Activated B cell treated with CpG ODN at 0.5 μM for 24 hours (primary cell): ENCODE data around the gene MAP3K10. TPM values are rescaled to one million over a fixed set of nuclear protein-coding genes. Genes with fewer than 3 reads are reported as not detected.

ENCODE experiments used
- ATAC-seq: fragments of 200-7000 bp; cut with Tn5 transposase; one replicate; pipeline ENCODE4 v1.10.0; 2021; ENCODE audit warnings: low read depth, mild to moderate bottlenecking, moderate library complexity
- CTCF ChIA-PET: fragments of 350-600 bp; sonication (Branson Sonifier 250); formaldehyde crosslinking; loops from one replicate; lab custom pipeline; 2021; ENCODE audit warnings: antibody characterized with exemption; lab: Charles Lee
- POLR2A ChIA-PET: fragments of 350-600 bp; sonication (Branson Sonifier 250); formaldehyde crosslinking; loops from one replicate; lab custom pipeline; 2021; ENCODE audit warnings: antibody characterized with exemption; lab: Charles Lee
- DNase-seq: peaks from one replicate; pipeline ENCODE4 v3.0.0; 2022
- H3K27ac Mint-ChIP-seq: one replicate; pipeline ENCODE4 v1.8.0; 2020; ENCODE audit warnings: mixed read lengths
- H3K27me3 Mint-ChIP-seq: one replicate; pipeline ENCODE4 v1.8.0; 2021; ENCODE audit warnings: mixed read lengths
- H3K36me3 Mint-ChIP-seq: one replicate; pipeline ENCODE4 v1.8.0; 2021; ENCODE audit warnings: low read depth, mixed read lengths
- H3K4me1 Mint-ChIP-seq: one replicate; pipeline ENCODE4 v1.8.0; 2021; ENCODE audit warnings: mixed read lengths
- H3K4me3 Mint-ChIP-seq: one replicate; pipeline ENCODE4 v1.8.0; 2020; ENCODE audit warnings: mild to moderate bottlenecking, mixed read lengths
- H3K9me3 Mint-ChIP-seq: one replicate; pipeline ENCODE4 v1.8.0; 2020; ENCODE audit warnings: mixed read lengths
- intact Hi-C: fragments of 100-400 bp; cut with micrococcal nuclease; formaldehyde crosslinking; loops from one replicate; pipeline ENCODE4 v1.15.1; 2024
- total RNA-seq: library from RNA; stranded (reverse); gene quantifications from 2 replicates; pipeline ENCODE4 v1.2.3, GENCODE V29; 2022
- TF ChIP-seq, protein P1 (sequence below): fragments of 200-600 bp; IDR thresholded peaks from one replicate; pipeline ENCODE4 v1.8.0; 2022; ENCODE audit warnings: antibody characterized with exemption, mild to moderate bottlenecking

The MAP3K10 gene
- total RNA-seq, 1 donor from 2014 or later: 20.5 TPM

DNA sequence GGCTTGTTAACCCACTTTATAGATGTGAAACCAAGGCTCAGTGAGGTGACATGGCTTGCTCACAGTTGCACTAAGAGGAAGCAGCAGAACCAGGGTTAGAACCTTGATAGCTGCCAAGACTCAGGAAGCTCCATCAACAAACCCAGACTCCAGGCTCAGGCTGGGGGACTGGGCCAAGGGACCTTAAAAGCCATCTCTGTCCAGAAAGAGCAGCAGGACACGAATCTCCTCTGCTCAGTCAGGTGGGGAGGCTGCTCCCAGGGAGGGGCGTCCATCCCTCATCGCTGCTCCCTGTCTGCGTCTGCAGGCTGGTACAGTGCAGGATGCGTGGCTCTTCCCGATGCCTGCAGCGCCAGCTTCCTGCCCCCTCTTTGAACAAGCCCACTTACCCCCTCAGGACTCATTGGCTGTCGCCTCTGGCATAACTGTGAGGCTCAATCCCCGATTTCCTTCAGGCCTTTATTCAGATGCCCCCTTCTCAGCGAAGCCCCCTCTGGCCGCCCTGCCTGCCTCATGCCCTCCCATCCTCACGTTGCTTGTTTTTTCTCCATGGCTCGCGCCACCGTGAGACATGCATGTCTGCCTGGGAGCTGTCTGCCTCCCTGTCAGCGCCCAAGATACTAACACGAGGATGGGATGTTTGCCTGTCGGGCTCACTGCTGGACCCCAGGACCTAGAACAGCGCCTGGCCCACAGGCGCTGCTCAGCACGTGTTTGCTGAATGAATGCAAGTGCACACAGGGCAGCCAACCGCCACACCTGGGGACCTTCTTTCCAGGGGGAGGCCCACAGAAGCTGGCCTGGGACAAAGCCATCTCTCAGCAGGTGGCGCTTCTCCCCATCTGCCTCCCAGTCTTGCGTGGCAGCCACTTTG, 72.5 kb downstream of the MAP3K10 start:
- no peak for DNase-seq
- Mint-ChIP-seq H3K4me1 (peaks cover 35% of the 10 kb centered on the region), H3K27ac (no peak overlapping the region), H3K4me3 (no peak overlapping the region), H3K27me3 (no peaks in the 10 kb centered on the region), H3K9me3 (no peaks in the 10 kb centered on the region), H3K36me3 (peaks cover 62% of the 10 kb centered on the region)
- CTCF ChIA-PET: no interaction called here
- TF ChIP-seq, protein P1, sequence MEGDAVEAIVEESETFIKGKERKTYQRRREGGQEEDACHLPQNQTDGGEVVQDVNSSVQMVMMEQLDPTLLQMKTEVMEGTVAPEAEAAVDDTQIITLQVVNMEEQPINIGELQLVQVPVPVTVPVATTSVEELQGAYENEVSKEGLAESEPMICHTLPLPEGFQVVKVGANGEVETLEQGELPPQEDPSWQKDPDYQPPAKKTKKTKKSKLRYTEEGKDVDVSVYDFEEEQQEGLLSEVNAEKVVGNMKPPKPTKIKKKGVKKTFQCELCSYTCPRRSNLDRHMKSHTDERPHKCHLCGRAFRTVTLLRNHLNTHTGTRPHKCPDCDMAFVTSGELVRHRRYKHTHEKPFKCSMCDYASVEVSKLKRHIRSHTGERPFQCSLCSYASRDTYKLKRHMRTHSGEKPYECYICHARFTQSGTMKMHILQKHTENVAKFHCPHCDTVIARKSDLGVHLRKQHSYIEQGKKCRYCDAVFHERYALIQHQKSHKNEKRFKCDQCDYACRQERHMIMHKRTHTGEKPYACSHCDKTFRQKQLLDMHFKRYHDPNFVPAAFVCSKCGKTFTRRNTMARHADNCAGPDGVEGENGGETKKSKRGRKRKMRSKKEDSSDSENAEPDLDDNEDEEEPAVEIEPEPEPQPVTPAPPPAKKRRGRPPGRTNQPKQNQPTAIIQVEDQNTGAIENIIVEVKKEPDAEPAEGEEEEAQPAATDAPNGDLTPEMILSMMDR: no peak
- no peak for ATAC-seq
- intact Hi-C loops: no loop called here
- POLR2A ChIA-PET: no interaction called here

DNA sequence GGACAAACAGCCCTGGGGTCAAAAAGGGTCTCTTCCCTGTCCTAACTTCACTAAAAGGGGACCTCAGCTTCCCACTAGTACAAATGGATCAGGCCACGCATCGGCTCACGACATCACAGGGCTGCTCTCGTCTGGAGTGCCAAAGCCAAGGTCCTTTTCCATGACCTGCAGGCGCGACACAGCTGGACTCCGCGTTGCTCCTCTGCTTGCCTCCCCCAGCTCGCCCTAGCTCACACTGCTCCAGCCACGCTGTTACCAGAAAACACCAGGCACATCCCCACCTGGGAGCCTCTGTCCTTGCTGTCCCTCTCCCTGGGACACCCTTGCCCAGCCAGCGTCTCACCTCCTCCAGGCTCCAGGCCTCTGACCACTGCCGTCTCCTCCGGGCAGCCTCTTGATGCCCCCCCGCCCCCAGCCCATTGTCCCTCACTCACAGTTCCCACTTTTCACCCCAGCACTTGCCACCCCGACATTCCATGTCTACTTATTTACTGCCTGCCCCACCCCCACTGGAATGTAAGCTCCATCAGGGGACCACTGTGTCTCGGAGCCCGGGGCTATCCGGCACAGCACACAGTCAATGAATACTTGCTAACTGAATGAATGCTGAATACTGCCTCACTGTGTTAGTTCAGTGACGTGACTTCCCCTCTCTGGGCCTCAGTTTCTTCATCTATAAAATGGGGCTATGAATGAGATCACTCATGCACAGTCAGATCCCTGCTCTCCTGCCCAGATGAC, 73.3 kb downstream of the MAP3K10 start:
- ATAC-seq (no peak), DNase-seq (no peak)
- Mint-ChIP-seq H3K27ac (no peak overlapping the region), H3K4me3 (no peak overlapping the region), H3K9me3 (no peaks in the 10 kb centered on the region), H3K36me3 (peaks cover 68% of the 10 kb centered on the region), H3K27me3 (no peaks in the 10 kb centered on the region), H3K4me1 (peaks cover 37% of the 10 kb centered on the region)
- POLR2A ChIA-PET: no interaction called here
- CTCF ChIA-PET: no interaction called here
- intact Hi-C loops: no loop called here
- TF ChIP-seq, protein P1: no peak

Other genes with a start within 250 kb of the MAP3K10 start
- 109 and 115 TPM in 2 replicates for gene PSMC4, start 220.3 kb upstream of the MAP3K10 start, total RNA-seq
- 5.8 and 11.6 TPM in 2 replicates for gene ZNF546, start 194.4 kb upstream of the MAP3K10 start, total RNA-seq
- gene ZNF780B, start 135.2 kb upstream of the MAP3K10 start, total RNA-seq: 36.4 and 51.1 TPM in 2 replicates
- gene ZNF780A, start 100.5 kb upstream of the MAP3K10 start, total RNA-seq: 23.8 and 25.5 TPM in 2 replicates
- not detected in 2 replicates for gene TTC9B, start 27.0 kb downstream of the MAP3K10 start, total RNA-seq
- gene CCNP, start 35.3 kb downstream of the MAP3K10 start, total RNA-seq: 0.16 and 0.42 TPM in 2 replicates
- gene AKT2, start 93.9 kb downstream of the MAP3K10 start, total RNA-seq: 157 and 176 TPM in 2 replicates
- 14.6 and 14.7 TPM in 2 replicates for gene C19orf47, start 157.0 kb downstream of the MAP3K10 start, total RNA-seq
- gene PLD3, start 157.3 kb downstream of the MAP3K10 start, total RNA-seq: 37.0 and 37.8 TPM in 2 replicates
- 0.09 TPM in 1 of 2 replicates, not detected in the other for gene HIPK4, start 198.8 kb downstream of the MAP3K10 start, total RNA-seq
- gene PRX, start 222.0 kb downstream of the MAP3K10 start, total RNA-seq: 1.4 and 1.7 TPM in 2 replicates
- gene SERTAD1, start 234.6 kb downstream of the MAP3K10 start, total RNA-seq: 13.4 and 13.9 TPM in 2 replicates